ENCODE results near the gene NEU3.
"Not testable (repeated sequence)": the region's sequence is repeated elsewhere in the genome, so short reads cannot be mapped to it uniquely, and the experiment has no call there.

The NEU3 gene

DNA sequence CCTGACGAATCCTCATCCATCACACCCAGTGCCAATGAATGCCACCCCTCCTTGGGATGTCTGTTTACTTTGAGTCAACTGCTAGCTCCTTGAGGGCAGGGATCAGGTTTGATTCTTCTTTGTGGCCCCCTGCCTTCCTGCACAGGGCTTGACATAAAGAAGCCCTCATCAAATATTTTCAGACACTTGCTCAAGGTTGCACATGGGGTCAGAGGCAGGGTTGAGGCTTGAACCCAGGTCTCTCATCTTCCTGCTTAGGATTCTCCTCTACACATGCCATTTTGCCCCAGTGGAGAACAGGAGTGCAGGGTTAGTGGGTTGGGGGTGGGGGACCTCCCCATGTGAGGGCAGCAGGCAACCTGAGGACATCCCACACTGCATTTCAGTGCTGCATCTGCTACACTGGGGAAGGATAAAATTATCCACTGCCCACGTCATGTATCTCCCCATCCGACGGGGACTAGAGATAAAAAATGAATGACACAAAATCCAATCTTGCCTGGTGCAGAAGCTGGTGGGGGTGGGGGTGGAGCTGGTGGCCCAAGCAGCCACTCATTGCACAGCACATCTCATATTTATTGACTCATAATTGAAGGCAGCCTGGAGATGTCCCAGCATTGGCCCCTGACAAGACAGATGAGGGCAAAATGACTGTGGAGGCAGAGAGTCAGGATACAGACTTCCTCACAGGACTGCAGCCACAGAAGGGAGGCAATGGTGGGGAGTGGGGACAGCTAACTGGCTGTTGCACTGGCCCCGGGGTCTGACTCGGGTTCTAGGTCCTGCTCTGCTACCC, 41.3 kb downstream of the NEU3 start:
- DNase-seq (ENCODE audit: low read depth): no peak

DNA sequence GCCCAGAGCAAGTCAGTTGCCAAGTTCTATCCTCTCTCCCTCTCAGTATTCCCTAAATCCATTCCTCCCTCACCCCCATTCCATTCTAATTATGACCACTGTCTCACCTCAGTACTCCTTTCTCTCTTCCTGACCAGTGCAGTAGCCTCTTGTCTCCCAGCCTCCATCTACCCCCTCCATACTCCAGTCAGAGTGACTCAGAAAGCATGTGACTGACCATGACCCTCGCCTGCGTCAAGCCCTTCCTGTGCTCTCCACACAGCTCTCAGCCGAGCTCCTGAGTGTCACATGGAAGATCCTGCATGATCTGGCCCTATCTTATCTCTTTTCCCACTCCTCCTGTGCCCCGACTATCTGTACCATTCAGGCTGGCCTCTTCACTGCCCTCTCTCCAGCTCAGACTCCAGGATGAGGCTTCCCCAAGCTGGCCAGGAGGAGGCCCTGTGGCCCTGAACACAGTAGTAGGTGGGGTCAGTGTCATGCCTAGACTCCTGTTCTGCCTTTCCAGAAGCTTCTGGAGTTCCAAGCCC, 42.6 kb downstream of the NEU3 start:
- no peak for DNase-seq (ENCODE audit: low read depth)

DNA sequence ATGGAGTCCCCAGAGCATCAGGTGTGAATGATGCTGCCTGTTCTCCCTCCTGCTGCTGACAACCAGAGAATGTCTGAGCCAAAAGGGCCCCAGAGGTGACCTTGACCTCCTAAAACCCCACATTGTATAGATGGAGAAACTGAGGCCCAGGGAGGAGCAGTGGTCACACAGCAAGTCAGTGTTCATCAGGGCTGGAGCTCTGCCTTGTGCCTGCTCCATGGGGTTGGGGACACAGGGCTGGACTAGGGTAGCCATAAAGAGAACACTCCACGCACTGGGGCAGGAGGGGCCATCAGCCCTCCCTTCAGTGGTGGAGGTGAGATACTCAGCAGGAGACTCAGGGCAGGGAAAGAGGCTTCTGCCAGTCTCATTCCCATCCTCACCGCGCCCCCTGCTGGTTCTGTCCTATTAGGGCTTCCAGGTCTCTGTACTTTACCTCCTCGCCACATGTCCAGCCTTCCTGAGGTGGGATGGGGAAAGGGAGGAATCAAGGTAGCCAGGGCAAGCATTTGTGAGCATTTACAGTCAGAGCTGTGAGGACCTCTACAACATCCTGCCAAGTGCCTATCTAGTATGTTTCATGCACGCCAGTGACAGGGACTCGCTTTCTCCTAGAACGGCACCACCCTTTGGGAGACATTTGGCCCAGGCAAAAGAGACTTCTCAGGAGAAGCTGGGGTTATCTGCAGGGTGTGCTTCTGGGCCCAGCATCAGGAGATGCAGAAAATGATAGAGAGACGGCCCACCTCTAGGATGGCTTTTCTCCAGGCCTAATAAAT, 43.2 kb downstream of the NEU3 start:
- DNase-seq (ENCODE audit: low read depth): peak; percentile 50

DNA sequence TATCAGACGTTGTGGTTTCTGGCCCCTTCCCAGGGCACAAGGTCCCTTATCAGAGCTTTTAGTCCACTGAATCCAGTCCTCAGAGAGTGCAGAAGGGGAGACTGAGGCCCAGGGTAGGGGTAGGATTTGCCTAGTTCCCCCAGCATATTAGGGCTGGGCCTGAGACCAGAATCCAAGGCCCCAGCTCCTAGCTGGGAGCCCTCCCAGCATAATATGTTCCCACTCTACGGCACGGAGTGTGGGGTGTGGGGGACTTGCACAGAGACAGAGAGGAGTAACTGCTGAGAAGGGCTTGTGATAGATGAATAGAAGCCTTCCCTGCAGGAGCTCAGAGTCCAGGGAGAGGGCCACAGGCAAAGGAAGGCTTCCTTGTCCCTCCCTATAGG, 43.8 kb downstream of the NEU3 start:
- DNase-seq (ENCODE audit: low read depth): no peak

DNA sequence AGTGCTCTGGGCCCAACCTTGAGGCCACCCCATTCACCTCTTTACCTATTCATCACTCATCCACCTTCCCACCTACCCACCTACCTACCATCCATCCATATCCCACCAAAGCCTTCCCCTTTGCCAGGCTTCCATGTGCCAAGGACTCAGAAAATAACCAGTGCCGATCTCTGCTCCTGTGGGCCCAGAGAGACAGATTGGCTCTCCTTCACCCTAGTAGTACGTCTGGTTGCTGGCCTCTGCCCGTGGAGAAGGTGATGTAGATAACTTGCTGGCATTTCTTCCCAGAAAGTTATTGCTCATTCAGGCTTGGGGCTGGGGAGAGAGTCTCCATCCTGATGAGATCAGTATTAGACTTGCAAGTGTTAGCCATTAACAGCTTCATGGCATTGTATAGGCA, 45.2 kb downstream of the NEU3 start:
- DNase-seq (ENCODE audit: low read depth): no peak

DNA sequence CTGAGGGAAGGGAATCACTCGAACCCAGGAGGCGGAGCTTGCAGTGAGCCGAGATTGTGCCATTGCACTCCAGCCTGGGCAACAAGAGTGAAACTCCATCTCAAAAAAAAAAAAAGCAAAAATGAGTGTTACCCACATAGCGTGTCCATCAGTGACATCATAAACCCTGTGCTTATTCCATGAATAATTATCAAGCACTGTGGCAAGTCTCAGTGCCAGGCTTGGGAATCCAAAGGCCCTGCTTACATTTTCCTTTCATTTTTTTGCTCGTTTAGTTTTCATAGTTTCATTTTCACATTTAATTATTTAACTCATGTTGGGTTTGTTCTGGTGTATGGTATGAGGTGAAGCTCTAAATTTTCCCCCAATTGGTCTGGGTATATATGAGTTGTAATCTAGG, 46.5 kb downstream of the NEU3 start:
- no peak for DNase-seq (ENCODE audit: low read depth)

DNA sequence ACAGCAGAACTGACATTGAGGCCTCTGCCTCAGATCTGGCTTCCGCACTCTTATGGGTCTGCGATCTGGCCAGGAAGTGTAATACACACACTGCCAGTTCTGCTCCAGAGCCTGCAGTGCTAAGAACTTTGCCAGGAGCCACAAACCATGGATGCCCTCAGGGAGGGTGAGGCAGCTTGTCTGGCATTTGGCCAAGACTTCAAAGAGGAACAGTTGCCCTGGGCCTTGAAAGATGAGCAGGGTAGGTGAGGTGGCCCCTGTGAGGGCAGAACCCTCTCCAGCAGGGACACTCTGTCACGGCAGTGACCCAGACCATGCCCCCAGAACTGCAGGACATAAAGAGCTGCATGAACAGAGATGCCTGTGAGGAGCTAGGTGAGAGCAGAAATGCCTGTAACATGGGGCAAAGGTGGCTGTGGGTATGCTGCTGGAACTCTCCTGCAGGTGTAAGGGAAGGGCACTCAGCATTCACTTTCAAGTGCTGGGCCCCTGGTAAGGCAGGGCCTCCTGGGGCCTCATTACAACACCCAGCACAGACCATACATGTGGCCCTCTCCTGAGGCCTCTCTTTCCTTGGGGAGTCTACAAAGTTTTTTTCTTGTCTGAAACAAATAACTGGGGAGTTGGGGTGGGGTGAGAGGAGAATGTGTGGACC, 47.3 kb downstream of the NEU3 start:
- DNase-seq (ENCODE audit: low read depth): no peak

DNA sequence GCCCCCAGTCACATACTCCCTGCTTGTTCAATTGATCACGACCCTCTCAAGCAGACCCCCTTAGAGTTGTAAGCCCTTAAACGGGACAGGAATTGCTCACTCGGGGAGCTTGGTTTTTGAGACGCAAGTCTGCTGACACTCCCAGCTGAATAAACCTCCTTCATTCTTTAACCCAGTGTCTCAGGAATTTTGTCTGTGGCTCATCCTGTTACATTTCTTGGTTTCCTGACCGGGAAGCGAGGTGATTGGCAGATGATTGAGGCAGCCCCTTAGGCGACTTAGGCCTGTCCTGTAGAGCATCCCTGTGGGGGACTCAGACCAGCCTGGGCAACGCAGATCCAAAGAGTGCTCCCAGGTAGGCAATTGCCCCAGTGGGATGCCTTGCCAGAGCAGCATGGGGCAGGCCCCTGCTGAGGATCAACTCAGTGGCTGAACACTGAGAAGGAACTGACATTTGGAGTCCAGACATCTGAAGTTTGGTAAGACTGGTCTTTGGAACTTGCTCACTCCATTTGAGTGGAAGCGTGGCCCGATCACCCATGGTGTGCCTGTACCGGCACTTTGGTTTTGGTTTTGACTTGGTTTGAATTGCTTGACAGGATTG, 51.5 kb downstream of the NEU3 start:
- no peak for DNase-seq (ENCODE audit: low read depth)

DNA sequence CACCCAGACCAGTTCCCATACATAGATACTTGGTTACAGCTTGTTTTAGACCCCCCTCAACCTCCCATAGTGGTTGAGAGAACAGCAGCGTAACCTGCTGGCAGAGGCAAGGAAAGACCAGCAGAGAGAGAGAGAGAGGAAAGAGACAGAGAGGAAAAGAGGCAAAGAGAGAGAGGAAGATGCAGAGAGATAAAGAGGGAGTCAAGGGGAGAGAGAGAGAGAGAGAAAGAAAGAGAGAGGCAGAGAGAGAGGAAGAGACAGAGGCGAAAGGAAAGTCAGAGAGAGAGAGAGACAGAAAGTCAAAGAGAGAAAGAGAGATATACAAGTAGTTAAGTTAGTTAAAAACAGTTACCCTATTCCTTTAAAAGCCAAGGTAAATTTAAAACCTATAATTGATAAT, 52.5 kb downstream of the NEU3 start:
- no peak for DNase-seq (ENCODE audit: low read depth)

DNA sequence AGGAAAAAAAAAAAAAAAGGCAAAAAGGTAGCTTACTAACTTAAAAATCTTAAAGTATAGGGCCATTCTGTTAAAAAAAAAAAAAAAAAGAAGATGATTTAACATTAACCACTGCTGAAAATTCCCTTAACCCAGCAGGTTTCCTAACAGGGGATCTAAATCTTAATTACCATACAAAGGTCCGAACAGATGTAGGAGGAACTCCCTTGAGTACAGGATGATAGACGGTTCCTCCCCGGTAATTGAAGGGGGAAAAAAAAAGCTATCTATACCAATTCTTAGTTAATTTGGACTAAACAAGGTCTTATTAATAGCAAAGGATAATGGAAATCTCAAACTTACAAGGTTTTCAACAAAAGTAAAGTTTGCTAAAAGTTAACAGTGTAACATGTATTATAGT, 53.1 kb downstream of the NEU3 start:
- DNase-seq (ENCODE audit: low read depth): not testable (repeated sequence)

DNA sequence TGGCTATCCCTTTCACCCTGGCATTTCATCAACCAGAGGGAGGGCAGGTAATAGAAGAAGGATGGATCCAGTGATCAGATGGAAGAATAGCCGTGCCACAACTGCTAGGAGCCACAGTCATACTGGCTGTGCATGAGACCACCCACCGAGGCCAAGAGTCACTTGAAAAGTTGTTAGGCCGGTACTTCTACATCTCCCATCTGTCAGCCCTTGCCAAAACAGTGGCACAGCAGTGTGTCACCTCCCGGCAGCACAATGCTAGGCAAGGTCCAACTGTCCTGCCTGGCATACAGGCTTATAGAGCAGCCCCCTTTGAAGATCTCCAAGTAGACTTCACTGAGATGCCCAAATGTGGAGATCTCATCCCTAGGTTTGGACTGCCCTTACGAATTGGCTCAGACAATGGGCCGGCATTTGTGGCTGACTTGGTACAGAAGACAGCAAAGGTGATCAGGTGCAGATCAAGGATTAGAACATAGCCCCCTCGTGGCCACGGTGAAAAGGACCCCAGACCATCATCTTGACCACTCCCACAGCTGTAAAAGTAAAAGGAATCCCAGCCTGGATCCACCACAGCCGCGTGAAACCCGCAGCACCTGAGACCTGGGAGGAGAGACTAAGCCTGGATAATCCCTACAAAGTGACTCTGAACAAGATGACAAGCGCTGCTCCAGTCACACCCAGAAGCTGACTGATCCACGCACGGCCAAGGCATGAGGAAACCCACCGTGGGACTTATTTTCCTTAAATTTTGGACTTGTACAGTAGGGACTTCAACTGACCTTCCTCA, 55.8 kb downstream of the NEU3 start:
- DNase-seq (ENCODE audit: low read depth): not testable (repeated sequence)

DNA sequence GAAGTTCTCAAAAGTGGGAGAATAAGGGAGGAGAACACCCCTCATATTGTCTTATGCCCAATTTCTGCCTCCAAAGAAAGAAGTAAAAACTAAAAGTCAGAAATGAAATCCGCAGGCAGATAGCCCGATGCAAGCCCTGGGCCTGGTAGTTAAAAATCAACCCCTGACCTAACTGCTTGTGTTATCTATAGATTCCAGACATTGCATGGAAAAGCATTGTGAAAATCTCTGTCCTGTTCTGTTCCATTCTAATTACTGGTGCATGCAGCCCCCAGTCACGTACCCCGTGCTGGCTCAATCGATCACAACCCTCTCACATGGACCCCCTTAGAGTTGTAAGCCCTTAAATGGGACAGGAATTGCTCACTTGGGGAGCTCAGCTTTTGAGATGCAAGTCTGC, 57.9 kb downstream of the NEU3 start:
- DNase-seq (ENCODE audit: low read depth): not testable (repeated sequence)

DNA sequence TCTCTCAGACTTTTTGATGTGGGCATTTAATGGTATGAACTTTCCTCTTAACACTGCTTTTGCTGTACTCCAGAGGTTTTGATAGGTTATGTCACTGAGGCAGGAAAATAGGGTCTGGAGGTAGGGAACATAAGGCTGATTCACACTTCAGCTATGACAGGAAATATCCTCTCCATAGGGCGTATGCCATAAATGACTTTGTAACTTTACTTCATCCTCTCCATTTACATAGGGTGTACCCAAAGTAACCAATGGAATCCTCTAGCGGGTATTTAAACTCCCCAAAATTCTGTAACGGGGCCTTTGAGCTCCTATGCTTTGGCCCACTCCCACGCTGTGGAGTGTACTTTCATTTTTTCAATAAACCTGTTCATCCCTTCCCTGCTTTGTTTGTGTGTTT, 58.5 kb downstream of the NEU3 start:
- no peak for DNase-seq (ENCODE audit: low read depth)

DNA sequence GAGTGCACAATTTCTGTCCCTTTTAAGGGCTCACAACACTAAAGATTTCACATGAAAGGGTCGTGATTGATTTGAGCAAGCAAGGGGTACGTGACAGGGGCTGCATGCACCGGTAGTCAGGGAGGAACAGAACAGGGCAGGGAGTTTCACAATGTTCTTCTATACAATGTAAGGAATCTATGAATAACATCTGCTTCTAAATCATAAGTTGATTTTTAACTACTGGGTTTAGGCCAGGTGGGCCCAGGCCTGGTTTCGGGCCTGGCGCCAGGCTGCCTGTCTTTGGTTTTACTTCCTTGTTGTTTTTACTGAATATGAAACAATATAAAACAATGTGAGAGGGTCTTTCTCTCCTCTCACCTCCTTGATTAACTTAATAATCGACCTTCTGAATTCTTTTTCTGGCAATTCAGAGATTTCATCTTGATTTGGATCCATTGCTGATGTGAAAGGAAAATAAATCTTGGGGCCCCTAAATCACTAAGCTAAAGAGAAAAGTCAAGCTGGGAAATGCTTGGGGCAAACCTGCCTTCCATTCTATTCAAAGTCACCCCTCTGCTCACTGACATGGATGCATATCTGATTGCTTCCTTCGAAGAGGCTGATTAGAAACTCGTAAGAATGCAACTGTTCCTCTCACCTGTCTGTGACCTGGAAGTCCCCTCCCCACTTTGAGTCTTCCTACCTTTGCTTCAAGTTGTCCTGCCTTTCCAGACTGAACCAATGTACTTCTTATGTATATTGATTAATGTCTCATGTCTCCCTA, 61.0 kb downstream of the NEU3 start:
- DNase-seq (ENCODE audit: low read depth): not testable (repeated sequence)

DNA sequence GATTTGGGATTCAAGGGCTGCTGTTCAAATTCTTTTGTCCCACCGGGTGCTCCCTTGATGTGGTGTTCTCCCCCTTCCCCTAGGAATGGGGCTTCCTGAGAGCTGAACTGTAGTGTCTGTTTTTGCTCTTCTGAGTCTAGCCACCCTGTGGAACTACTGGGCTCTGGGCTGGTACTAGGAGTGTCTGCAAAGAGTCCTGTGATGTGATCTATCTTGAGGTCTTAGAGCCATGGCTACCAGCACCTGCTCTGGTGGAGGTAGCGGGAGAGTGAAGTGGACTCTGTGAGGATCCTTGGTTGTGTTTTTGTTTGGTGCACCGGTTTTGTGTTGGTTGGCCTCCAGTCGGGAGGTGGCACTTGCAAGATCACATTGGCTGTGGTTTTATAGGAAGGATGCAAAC, 61.8 kb downstream of the NEU3 start:
- no peak for DNase-seq (ENCODE audit: low read depth)

DNA sequence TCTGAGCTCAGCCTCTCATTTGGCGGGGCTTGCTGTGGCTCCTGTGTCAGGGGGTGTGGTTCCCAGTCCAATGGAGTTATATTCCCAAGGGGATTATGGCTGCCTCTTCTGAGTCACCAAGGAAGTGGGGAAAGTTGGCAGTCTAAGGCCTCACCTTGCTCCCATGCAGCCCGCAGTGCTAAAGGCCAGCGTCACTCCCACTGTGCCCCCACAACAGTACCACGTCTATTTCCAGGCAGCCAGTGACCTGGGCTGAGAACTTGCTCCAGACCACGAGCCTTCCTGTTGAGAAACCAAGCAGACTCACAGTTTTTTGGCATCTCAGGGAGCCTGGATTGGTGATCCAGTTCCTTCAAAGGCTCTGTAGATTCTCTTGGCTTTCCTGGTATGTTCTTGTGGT, 62.3 kb downstream of the NEU3 start:
- no peak for DNase-seq (ENCODE audit: low read depth)

DNA sequence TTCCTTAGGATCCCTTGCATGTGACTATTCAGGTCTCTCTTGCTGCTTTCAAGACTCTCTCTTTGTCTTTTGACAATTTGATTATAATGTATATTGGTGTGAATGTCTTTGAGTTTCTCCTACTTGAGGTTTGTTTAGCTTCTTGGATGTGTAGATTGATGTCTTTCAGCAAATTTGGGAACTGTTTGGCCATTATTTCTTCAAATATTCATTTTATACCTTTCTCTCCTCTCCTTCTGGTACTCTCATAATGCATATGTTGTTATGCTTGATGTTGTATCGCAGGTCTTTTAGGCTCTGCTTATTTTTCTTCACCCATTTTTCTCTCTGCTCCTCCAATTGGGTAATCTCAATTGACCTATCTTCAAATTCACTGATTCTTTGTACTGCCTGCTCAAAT, 63.7 kb downstream of the NEU3 start:
- no peak for DNase-seq (ENCODE audit: low read depth)

DNA sequence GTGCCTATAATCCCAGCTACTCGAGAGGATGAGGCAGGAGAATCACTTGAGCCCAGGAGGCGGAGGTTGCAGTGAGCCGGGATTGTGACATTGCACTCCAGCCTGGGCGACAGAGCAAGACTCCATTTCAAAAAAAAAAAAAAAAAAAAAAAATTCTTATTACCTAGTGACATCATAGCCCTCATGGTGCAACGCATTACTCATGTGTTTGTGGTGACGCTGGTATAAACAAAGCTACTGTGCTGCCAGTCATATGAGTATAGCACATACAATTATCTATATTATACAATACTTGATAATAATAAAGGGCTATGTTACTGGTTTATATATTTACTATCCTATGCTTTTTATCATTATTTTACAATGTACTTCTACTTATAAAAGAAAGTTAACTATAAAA, 66.8 kb downstream of the NEU3 start:
- no peak for DNase-seq (ENCODE audit: low read depth)

DNA sequence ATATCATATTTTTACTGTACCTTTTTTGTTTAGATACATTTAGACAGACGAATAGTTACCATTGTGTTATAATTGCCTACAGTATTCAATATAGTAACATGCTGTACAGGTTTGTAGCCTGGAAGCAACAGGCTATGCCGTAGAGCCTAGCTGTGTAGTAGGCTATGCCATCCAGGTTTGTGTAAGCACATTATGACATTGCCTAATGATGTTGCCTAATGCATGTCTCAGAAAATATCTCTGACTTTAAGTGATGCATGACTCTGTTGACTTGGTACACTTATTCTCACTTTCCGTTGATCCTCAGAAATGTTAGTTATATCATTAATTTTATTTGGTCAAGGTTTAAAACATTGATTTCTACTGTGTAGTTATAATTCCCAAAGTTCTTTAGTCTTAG, 68.1 kb downstream of the NEU3 start:
- DNase-seq (ENCODE audit: low read depth): no peak

DNA sequence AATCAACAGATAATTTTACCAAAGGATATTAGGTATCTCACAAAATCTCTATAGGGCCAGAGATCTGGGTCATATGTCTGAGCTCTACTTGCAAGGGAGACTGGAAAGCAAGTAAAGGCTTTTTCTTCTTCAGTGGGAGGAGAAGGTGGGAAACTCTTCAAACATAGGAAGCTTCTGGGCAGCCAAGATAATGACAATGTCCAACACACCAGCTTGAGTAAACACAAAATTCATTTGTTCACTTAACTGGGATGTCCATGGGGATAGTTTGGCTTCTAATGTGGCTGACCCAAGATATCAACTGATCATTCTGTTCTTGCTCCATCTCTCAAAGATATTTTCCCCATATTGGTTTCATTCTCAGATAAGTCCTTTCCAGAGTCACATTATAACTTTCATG, 70.6 kb downstream of the NEU3 start:
- DNase-seq (ENCODE audit: low read depth): no peak

Data from stimulated activated CD8-positive, alpha-beta memory T cell treated with anti-CD3 and anti-CD28 coated beads, Interleukin-4, amount 100 ng/mL, for 24 hours (primary cell).